ENCODE results near the gene RAB6B. TPM values are rescaled to one million over a fixed set of nuclear protein-coding genes. Genes with fewer than 3 reads are reported as not detected.

Gene RAB6B
- total RNA-seq, 1 donor from 2014 or later, result 25.7 TPM

DNA sequence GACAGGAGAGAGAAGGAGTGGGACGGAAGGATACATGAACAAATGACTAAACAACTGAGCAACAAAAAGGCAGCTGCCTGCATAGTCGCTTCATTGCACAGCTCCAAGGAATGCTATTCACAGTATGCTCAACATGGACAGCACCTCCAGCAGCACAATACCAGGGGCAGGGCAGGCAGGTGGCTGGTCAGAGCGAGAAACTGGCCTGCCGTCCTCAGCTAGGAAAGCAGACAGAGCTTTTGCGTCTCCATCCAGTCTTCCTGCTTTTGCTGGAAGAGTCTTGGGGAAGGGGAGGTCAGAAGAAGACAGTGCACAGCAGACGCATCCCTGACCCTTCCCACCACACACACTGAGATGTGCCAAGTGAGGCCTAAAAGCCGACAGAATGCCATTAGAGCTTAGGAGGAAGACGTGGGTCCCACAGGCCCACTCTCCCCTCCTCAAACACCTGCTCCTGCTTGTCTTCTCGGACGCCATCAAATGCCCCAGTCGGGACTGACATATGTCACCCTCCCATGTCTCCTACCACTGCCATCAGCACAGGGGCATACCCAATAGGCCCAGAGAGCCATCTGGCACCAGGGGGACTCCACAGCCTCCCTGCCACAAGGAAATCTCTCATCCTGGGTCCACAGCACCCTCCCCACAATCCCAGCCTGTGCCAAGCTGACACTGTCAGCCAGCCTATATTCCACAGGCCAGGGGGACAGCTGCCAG, 3.9 kb downstream of the RAB6B start:
- Mint-ChIP-seq H3K9me3 (ENCODE audit: low read depth) (no peaks in the 10 kb centered on the region), H3K27me3 (ENCODE audit: low read depth) (peaks cover 2% of the 10 kb centered on the region), H3K27ac (ENCODE audit: unreplicated experiment) (no peak overlapping the region), H3K36me3 (ENCODE audit: low read depth) (no peaks in the 10 kb centered on the region), H3K4me3 (ENCODE audit: unreplicated experiment) (no peak overlapping the region), H3K4me1 (ENCODE audit: low read depth) (peaks cover 9% of the 10 kb centered on the region)
- no peak for DNase-seq (ENCODE audit: low spot score)
- TF ChIP-seq, protein P1, sequence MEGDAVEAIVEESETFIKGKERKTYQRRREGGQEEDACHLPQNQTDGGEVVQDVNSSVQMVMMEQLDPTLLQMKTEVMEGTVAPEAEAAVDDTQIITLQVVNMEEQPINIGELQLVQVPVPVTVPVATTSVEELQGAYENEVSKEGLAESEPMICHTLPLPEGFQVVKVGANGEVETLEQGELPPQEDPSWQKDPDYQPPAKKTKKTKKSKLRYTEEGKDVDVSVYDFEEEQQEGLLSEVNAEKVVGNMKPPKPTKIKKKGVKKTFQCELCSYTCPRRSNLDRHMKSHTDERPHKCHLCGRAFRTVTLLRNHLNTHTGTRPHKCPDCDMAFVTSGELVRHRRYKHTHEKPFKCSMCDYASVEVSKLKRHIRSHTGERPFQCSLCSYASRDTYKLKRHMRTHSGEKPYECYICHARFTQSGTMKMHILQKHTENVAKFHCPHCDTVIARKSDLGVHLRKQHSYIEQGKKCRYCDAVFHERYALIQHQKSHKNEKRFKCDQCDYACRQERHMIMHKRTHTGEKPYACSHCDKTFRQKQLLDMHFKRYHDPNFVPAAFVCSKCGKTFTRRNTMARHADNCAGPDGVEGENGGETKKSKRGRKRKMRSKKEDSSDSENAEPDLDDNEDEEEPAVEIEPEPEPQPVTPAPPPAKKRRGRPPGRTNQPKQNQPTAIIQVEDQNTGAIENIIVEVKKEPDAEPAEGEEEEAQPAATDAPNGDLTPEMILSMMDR (IDR thresholded peaks at IDR 0.05), result no peak

DNA sequence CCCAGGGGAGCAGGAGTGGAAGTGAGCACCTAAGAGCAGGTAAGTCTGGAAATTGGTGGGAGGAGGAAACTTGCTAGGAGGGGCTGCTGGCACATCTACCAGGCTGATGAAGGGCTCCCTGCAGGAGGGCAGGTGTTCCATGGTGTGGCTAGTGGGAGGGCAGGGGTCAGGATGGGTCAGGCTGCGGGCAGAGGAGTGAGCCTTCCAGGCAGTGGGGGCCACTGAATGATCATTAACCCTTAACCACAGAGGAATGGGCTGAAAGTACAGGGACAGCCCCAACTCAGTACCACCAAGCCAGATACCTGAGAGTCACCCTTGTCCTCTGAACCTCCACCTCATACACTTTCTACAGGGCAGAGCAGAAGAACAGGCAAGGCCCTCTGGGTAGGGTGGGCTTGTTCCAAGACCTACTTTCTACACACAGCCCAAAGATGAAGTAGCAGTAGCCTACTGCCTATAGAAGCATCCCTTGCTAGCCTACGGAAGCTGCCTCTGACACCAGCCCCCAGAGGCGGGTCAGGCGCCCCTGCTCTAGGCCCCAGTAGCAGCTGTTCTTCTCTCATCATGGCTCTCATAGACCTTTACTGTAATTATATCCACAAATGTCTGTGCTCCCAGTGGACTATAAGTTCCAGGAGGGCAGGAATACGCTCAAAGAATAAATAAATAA, 4.6 kb downstream of the RAB6B start:
- no peaks in the 10 kb centered on the region for H3K27me3 Mint-ChIP-seq (ENCODE audit: low read depth)
- no peaks in the 10 kb centered on the region for H3K9me3 Mint-ChIP-seq (ENCODE audit: low read depth)
- DNase-seq (ENCODE audit: low spot score), result no peak
- H3K36me3 Mint-ChIP-seq (ENCODE audit: low read depth), result no peaks in the 10 kb centered on the region
- no peak overlapping the region for H3K27ac Mint-ChIP-seq (ENCODE audit: unreplicated experiment)
- H3K4me3 Mint-ChIP-seq (ENCODE audit: unreplicated experiment), result no peak overlapping the region
- TF ChIP-seq, protein P1 (IDR thresholded peaks at IDR 0.05), result no peak
- H3K4me1 Mint-ChIP-seq (ENCODE audit: low read depth), result peaks cover 5% of the 10 kb centered on the region

DNA sequence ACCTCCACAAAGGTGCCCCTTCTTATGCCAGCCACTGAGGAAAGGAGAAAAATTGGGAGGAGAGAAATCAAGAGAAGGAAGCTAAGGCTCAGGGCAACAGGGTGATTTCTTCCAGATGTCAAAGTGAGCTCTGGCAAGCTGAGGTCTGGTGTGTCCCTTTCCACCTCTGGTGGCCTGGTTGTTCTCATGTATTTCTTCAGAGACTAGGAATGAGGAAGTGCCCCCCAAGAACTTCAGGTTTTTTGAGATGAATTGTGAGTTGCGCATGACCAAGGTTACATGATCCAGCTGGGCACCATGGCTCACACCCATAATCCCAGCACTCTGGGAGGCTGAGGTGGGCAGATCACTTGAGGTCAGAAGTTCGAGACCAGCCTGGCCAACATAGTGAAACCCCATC, 5.6 kb downstream of the RAB6B start:
- TF ChIP-seq, protein P1 (IDR thresholded peaks at IDR 0.05), result no peak

DNA sequence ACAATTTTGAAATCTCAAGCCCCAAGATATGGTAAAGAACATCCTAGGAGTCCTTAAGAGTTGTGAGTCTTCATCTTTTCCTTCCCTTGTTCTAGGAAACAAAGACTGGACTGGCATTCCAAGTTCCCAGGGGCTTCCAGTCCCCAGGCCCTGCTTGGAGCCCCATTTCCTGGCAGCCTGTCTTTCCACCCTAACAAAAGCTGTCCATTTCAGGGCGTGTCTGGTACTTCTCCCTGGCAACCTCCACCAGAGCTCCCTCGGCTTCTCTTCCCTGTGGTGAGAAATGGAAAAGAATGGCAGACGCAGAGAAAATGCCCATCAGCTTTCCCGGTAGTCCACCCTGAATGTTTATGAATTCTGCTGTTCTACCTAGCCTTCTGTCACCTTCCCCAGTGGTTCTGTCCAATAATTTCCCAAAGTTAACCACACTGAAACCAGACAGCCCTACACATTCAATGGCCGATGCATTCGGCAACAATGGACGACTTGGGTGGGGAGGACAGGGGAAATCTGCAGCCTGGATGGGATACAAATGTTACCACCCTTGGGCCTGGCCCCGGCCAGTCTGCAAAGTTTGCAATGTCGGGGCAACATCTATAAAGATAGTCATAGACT, 6.8 kb downstream of the RAB6B start:
- no peak for DNase-seq (ENCODE audit: low spot score)
- TF ChIP-seq, protein P1 (IDR thresholded peaks at IDR 0.05), result no peak
- Mint-ChIP-seq H3K4me1 (ENCODE audit: low read depth) (peaks cover 2% of the 10 kb centered on the region), H3K9me3 (ENCODE audit: low read depth) (no peaks in the 10 kb centered on the region), H3K27ac (ENCODE audit: unreplicated experiment) (no peak overlapping the region), H3K4me3 (ENCODE audit: unreplicated experiment) (no peak overlapping the region), H3K36me3 (ENCODE audit: low read depth) (no peaks in the 10 kb centered on the region), H3K27me3 (ENCODE audit: low read depth) (no peaks in the 10 kb centered on the region)

More for the DNA sequence above, 5.6 kb downstream of the RAB6B start:
- H3K4me3 Mint-ChIP-seq (ENCODE audit: unreplicated experiment), result no peak overlapping the region
- H3K36me3 Mint-ChIP-seq (ENCODE audit: low read depth), result no peaks in the 10 kb centered on the region
- no peaks in the 10 kb centered on the region for H3K9me3 Mint-ChIP-seq (ENCODE audit: low read depth)
- peaks cover 3% of the 10 kb centered on the region for H3K4me1 Mint-ChIP-seq (ENCODE audit: low read depth)
- H3K27me3 Mint-ChIP-seq (ENCODE audit: low read depth), result no peaks in the 10 kb centered on the region
- DNase-seq (ENCODE audit: low spot score), result no peak
- no peak overlapping the region for H3K27ac Mint-ChIP-seq (ENCODE audit: unreplicated experiment)
